Left renal cortex interstitium (tissue), 4 donors: ENCODE data around the gene ZNF362. TPM values are rescaled to one million over a fixed set of nuclear protein-coding genes. Genes with fewer than 3 reads are reported as not detected.

Experiments
- DNase-seq, 4 donors: peaks; one replicate each; pipeline ENCODE4 v3.0.0-alpha.2; 2013; ENCODE audit warnings: low read depth in 4 of 4, low spot score in 2 of 4, missing footprints in 1 of 4
- polyA plus RNA-seq, 4 donors: library from polyadenylated mRNA; unstranded; fragments of 120-200 nt; gene quantifications; one replicate each; pipeline ENCODE4 v1.2.1, GENCODE V29; 2013; ENCODE audit not compliant: insufficient read length in 4 of 4

ZNF362 gene
- polyA plus RNA-seq, 4 donors, result 55.5 to 80.2 (median 66.3) TPM

DNA sequence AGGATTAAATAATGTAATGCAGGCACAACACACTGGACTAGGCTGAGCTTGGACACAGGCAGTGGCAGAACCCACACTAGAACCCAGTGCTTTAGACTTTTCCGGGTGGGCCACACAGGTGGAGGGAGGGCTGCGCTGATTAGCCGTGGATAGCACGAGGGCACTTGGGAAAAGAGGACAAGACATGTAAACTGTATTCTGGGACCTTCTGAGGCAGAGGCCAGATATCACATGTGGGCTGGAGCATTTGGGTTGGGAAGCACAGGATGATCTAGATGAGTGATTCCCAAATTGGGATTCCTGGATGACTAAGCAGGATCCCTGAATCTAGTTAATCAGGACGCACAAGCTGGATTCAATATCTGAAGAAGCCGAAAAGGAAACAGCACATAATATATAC is 84.9 kb downstream of the ZNF362 start:
- no peak for DNase-seq

DNA sequence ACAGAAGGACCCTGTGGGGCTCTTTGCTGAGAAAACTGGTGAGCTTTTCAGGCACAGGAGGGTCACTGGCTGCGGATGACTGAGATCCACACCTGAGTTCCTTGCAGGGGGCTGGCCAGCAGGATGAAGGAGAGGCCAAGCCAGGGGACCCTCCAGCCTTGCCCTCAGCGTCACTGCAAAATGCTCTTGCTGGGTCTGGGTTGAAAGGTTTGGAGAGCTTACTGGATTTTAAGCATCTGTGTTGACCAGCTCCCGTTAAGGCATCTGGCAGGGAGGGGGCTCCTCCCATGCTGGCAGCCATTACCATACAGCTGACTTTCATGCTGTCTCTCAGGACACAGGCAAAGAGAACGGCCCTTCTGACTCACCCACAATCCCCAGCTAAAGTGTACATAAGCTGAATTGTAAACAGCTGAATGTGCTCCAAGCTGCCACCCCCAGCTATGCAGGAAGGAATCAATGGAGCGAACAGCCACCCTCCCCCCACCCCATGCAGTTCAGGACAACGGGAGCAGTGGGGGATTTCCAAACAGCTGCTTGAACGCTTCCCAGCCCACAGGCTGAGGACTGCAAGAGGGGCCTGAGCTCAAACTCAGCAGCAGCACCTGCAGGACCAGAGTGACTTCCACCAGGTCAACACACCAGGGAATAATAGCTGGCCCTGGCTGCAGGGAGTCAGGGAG is 85.9 kb downstream of the ZNF362 start:
- DNase-seq, result no peak

DNA sequence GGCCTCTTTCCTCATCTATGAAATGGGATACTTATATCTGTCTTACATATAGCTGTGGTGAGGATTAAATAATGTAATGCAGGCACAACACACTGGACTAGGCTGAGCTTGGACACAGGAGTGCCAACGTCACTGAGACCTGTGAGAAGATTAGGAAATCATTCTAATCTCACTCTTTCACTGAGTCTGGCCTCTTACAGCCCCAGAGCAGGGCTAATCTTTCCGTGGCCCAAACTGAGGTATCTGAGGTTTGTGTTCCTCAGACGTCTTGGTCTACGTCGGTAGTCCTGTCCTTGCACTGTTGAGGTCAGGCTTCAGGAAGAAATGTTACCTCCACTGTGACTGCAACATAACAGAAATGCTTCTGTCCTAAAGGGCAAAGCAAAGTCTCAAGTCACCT is 87.2 kb downstream of the ZNF362 start:
- DNase-seq, result no peak

DNA sequence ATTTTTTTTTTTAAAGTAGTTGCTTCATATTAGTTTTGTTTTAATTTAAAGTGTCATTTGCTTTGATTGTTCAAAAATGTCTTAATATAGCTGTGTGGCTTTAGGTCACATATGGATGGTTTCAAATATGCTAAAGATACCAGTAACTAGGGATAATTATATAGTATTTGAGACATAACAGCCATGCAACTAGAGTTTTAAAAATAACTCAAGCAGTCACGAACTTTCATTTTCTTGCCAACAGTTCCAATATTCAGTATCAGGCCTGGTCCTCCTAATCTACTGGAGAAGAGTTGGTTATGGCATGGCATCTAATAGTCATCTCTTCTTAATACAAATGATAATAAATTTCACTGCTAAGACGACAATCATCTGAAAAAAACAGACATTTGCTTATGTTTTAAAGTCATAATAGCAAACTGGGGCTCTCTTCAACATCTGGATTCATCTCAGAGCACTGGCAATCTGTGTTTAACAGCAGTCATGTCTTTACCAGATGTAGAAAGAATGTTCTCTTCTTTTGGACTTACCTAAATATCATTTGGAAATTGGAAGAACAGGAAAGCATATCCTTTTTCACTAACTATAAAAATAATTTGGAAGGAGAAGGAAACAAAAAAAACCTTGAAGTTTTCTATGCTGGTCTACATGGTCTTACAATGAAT is 88.7 kb downstream of the ZNF362 start:
- DNase-seq, result no peak

DNA sequence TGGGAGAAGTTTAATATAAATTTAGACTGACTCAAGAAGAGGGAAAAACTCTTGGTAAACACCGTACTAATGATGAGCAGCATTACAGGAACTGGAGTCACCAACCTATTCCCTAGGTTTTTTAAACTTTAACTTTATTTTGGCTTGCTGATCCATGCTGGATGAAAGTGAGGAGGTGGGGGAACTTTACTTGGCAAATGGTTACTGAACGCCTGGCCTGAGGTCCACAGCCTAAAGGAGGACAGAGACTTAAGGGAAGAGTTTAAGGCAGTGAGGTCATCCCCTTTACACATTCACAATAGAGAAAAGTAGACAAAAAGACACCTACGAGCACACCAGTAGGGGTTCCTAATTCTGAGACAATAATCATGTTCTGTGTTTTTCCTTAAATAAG is 90.2 kb downstream of the ZNF362 start:
- no peak for DNase-seq

DNA sequence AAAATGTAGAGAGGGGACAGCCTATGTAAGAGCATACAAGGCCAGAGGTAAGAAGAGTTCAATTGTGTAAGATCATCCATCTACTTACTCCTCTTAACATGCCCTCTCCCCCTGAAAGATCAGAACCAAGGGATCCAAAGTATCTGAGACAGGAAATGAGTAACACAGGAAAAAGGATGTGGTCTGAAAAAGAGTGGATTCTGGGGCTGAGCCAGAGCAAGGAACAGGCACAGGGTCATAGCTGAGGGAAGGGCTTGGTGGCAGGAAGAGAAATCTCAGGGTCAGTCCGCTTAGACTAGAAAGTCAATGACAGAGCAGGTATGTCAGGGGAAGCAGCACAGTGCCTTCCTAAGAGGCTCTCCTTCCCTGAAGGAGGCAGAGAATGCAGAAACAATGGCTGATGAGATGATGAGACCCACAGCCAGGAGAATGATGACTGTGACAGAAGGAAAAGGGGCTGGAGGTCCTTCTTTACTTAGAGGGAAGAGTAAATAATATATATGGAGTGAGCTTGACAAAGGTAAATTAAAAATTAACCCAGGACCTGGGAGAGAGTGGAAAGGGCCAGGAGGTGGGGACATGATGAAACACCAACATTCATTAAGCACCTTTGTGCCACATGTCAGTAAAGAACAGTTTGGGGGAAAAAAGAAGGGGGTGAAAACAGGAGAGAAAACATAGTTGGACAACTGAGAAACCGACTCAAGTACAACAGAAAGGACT is 90.8 kb downstream of the ZNF362 start:
- DNase-seq, result no peak

DNA sequence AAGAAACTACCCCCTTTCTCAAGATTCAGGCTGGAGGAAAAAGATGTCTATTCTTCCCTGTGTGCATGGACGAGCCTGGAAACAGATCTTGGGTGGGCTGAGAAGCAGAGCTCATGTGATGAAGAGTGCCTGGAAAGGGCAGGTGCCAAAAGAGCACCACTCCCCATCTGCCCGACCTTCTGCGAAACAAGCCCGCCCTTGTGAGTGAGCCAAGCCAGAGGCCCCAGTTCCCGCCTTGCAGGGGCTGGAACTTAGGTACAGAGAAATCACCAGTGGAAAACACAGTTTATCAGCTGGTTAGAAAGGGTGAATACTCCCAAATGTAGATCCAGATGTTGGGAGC is 91.3 kb downstream of the ZNF362 start:
- no peak for DNase-seq

DNA sequence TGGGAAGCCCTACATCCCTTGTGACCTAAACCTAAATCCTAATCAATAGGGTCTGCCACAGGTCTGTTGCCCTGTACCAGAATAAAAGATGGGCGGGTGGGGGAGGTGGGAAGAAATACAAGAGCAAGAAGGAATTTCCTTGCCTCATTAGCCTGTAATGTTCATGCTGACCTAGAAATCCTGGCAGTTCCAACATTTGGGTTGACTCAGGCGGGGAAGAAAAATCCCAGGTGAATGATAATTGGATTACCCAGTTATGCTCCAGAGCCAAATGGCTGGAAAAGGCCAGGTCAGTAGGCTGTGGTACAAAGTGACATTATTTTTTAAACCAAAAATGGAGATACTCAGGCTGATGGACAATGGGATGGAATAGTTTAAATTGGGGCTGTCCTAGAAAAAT is 91.9 kb downstream of the ZNF362 start:
- no peak for DNase-seq

DNA sequence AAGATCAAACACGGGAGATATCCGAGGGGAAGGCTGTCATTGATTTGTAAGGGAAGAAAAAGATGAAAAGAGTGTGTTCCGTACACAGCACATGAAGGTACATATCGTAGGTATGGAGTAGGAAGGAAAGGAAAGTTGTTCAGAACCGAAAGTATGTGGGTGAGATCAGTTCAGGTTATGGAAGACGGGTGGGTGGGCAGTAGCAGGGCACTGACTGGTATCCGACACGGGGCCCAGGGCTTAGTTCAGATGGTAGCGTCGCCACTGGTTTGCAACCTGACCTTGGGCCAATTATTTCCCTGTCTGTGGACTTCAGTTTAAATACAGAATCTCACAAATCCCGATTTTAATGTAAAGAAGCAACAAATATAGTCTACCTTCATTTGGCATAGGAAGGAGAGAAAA is 92.4 kb downstream of the ZNF362 start:
- DNase-seq, result no peak

DNA sequence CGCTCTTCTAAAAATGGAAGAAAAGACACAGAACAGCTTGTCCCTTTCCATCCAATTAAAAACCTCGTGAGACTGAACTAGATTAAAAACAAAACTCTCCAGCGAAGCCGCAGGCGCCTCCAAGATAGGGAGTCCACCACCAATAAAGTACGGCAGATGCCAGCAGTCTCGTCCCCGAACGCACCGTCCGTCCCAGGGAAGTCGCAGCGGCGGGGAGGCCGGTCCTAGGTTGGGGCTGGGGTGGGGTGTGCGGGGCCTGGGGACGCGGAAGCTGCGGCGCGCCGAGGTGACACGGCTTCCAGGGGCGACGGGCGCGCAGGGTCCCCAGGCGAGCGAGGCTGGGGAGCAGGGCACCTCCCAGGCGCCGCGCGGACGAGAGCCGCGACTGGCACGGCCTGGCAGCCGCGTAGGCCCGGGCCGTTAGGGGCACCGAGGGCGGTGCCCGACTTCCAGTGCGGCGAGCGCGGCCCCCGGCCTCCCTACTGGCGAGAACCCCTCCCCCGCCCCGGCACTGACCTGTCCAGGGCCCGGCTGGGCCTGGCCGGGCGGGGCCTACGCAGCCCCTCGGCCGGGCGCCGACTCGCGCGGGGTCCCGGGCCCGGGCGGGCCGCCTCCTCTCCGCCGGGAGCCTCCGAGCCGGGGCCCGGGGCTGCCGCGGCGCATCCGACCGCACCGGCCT is 92.9 kb downstream of the ZNF362 start:
- DNase-seq, result no peak

DNA sequence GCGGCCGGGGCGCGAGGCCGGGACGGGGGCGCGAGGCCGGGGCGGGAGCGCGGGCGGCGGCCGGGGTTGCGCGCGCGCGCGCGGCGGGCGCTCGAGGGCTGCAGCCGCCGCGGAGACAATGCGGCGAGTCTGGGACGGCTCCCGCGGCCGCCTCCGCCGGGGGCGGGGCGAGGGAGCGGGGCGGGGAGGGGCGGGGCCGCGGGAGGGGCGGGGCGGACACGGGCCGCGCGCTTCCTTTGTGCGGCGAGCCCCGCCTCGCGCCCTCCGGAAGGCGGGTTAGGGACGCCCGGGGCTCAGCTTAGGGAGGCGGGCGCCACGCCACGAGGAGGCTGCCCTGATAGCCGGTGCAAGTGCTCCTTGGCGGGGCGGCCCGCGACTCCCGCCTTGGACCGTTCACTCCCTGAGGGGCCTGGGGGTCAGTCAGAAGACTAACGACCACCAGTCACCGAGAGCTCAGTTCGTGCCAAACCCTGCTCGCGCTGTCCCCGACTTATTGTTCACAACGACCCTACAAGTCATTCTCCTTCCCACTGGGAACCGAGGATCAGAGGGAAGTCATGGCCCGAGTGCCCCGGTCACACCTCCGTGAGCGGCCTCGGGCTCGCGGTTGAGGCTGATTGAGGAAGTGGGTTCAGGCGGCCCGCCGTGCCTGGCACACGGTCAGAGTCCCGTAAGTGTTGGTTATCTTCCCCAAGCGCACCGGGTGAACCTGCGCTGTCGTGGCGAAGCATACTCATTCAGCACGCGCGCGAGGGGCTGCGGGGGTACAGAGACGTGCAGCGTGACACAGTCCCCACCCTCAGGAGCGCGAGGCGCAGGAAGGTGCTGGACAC is 93.7 kb downstream of the ZNF362 start:
- peak in 2 of 4 donors; percentile 72 to 74 for DNase-seq

Other genes starting within 250 kb of the ZNF362 start
- gene AK2, start 219.6 kb upstream of the ZNF362 start, polyA plus RNA-seq, result 100 to 1,000 TPM; 183 to 246 (median 218) TPM
- 1 to 10 TPM; 6.6 to 8.9 (median 8.4) TPM for gene AZIN2, start 175.3 kb upstream of the ZNF362 start, polyA plus RNA-seq
- 10 to 100 TPM in 1 of 4 donors, 1 to 10 TPM in 3; 6.9 to 10.8 (median 8.2) TPM for gene TRIM62, start 74.4 kb upstream of the ZNF362 start, polyA plus RNA-seq
- under 1 TPM in 2 of 4 donors, not detected in 2; 0.20 to 0.21 TPM for gene A3GALT2, start 64.6 kb downstream of the ZNF362 start, polyA plus RNA-seq
- 100 to 1,000 TPM in 3 of 4 donors, 10 to 100 TPM in 1; 93.9 to 130 (median 117) TPM for gene PHC2, start 174.6 kb downstream of the ZNF362 start, polyA plus RNA-seq
- gene ZSCAN20, start 216.2 kb downstream of the ZNF362 start, polyA plus RNA-seq, result 1 to 10 TPM; 5.3 to 6.4 (median 5.8) TPM